ENCODE data around the gene OR11H6. TPM values are rescaled to one million over a fixed set of nuclear protein-coding genes. Genes with fewer than 3 reads are reported as not detected.

Gene OR11H6
- polyA plus RNA-seq, 1 donor (not counting 4 experiments of a cell fraction or from before 2014, with no cell fraction given), result not detected

Small RNA genes lying within 50 kb of the gene (small RNA-seq; reads per million reads assigned to genes)
- gene GTF2IP22 (ENCODE audit: insufficient read length in 3 of 3, low read depth in 3 of 3, low replicate concordance in 1 of 3), result 0 reads per million in 3 experiments

Other genes with a start within 250 kb of the OR11H6 start
- not detected in 3 replicates for gene OR4K15, start 248.1 kb upstream of the OR11H6 start, polyA plus RNA-seq
- gene OR4Q2, start 221.5 kb upstream of the OR11H6 start, polyA plus RNA-seq, result not detected in 3 replicates
- not detected in 3 replicates for gene OR4K14, start 204.4 kb upstream of the OR11H6 start, polyA plus RNA-seq
- gene OR4K13, start 187.7 kb upstream of the OR11H6 start, polyA plus RNA-seq, result not detected in 3 replicates
- not detected in 3 replicates for gene OR4L1, start 163.7 kb upstream of the OR11H6 start, polyA plus RNA-seq
- not detected in 3 replicates for gene OR4K17, start 113.0 kb upstream of the OR11H6 start, polyA plus RNA-seq
- not detected in 3 replicates for gene OR4N5, start 84.9 kb upstream of the OR11H6 start, polyA plus RNA-seq
- gene OR11G2, start 32.8 kb upstream of the OR11H6 start, polyA plus RNA-seq, result not detected in 3 replicates
- not detected in 3 replicates for gene OR11H7, start 5.3 kb downstream of the OR11H6 start, polyA plus RNA-seq
- not detected in 3 replicates for gene OR11H4, start 15.6 kb downstream of the OR11H6 start, polyA plus RNA-seq
- gene TTC5, start 82.2 kb downstream of the OR11H6 start, polyA plus RNA-seq, result 13.7 to 19.2 TPM (median 13.9 TPM) in 3 replicates
- 49.0 to 65.8 TPM (median 49.4 TPM) in 3 replicates for gene CCNB1IP1, start 109.6 kb downstream of the OR11H6 start, polyA plus RNA-seq
- gene PARP2, start 119.9 kb downstream of the OR11H6 start, polyA plus RNA-seq, result 13.8 to 24.7 TPM (median 24.1 TPM) in 3 replicates
- 12.5 to 16.6 TPM (median 12.8 TPM) in 3 replicates for gene TEP1, start 189.8 kb downstream of the OR11H6 start, polyA plus RNA-seq
- not detected in 3 replicates for gene KLHL33, start 212.5 kb downstream of the OR11H6 start, polyA plus RNA-seq
- 28.8 to 36.6 TPM (median 34.5 TPM) in 3 replicates for gene OSGEP, start 231.1 kb downstream of the OR11H6 start, polyA plus RNA-seq
- 211 to 234 TPM (median 212 TPM) in 3 replicates for gene APEX1, start 231.5 kb downstream of the OR11H6 start, polyA plus RNA-seq
- gene PIP4P1, start 237.7 kb downstream of the OR11H6 start, polyA plus RNA-seq, result 34.4 to 37.5 TPM (median 35.6 TPM) in 3 replicates
- 227 to 325 TPM (median 243 TPM) in 3 replicates for gene PNP, start 245.7 kb downstream of the OR11H6 start, polyA plus RNA-seq